ENCODE results near the gene SYNGAP1. TPM values are rescaled to one million over a fixed set of nuclear protein-coding genes. Genes with fewer than 3 reads are reported as not detected.

The SYNGAP1 gene
- total RNA-seq, 1 donor from 2014 or later = 4.8 TPM

DNA sequence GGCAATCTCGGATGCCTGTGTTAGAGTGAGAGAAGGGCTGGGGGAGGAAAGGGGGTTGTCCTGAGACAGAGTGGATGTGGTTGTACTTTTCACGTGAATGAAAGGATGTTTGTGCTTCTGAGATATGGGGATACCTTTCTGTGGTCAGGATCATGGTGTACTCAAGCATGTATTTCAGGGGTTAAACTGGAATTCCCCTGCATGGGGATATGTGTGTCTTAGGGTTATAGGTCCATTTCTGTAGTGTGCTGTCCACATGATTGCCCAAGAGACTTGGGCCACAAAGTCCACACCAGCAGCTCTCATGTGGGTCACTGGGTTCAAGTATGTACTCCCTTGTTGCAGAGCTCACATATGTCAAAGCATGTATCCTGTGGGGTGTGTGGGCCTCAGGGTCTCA is 10.5 kb downstream of the SYNGAP1 start:
- ATAC-seq (ENCODE audit: poor library complexity) (no peak), DNase-seq (no peak)
- intact Hi-C loops (cut with DNase I) = no loop called here

GRCh38 chr6:33430991-33431879 is 11.4 kb downstream of the SYNGAP1 start:
- intact Hi-C loops (cut with DNase I) = no loop called here
- no peak for ATAC-seq (ENCODE audit: poor library complexity)
- peak; percentile 68 for DNase-seq

- DNase-seq = no peak
- intact Hi-C loops (cut with DNase I) = no loop called here
- no peak for ATAC-seq (ENCODE audit: poor library complexity)
Measured at GRCh38 chr6:33431880-33432541, 12.1 kb downstream of the SYNGAP1 start.

DNA sequence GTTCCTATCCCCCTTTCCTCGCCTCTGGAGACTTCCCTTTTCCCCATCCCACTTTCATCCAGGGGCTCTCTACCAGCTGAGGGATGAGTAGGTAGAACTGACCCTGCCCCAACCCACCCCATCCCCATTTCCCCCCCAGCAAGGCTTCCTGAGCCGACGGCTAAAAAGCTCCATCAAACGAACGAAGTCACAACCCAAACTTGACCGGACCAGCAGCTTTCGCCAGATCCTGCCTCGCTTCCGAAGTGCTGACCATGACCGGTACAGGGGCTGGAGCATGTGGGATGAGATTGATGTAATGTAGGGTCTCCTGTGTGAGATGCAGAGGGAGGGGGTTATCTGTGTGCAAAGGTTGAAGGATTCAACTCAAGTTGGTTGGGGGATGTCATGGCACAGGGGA is 12.7 kb downstream of the SYNGAP1 start:
- intact Hi-C loops (cut with DNase I) = no loop called here
- no peak for ATAC-seq (ENCODE audit: poor library complexity)
- no peak for DNase-seq

GRCh38 chr6:33433001-33433543 is 13.2 kb downstream of the SYNGAP1 start:
- DNase-seq = no peak
- ATAC-seq (ENCODE audit: poor library complexity) = no peak

DNA sequence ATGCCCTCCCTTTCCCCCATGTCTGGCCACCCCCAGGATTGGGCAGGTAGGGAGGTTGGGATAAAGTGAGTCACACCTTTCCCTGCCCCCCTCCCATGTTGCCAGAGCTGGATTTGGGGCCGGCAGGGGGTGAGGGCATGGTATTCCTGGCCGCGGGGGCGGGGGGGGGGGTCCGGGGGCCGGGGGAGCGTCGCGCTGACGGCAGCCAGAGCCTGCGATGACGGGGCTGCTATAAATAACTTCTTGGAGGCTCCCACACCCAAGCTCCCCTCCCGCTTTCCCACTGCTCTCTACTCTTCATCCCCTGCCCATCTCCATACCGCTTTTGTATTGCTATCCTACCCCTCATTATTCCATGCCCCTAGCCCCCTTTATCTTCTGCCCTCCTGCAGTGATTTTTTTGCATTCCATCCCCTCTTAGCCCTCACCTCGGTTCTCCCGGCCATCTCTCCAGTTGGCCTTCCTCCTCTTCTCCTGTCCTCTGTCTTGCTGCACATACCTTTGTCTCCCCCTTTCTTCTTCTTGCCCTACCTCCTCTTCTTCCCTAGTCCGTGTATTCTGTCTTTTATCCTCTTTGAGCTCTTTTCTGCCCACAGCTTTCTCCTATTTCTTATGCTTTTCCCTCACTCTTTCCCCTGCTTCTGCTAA is 13.8 kb downstream of the SYNGAP1 start:
- intact Hi-C loops (cut with DNase I) = no loop called here
- ATAC-seq (ENCODE audit: poor library complexity) (peak; percentile 71), DNase-seq (no peak)

More at GRCh38 chr6:33433001-33433543, 13.2 kb downstream of the SYNGAP1 start:
- intact Hi-C loops (cut with DNase I) = no loop called here

DNA sequence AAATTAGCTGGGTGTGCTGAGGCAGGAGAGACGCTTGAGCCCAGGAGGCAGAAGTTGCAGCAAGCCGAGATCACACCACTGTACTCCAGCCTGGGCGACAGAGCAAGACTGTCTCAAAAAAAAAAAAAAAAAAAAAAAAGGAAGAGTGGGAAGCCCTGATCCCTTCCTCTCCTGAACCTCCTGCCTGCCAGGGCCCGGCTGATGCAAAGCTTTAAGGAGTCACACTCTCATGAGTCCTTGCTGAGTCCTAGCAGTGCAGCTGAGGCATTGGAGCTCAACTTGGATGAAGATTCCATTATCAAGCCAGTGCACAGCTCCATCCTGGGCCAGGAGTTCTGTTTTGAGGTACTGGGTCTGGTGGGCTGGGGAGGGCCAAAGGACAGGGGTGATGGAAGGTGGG is 15.1 kb downstream of the SYNGAP1 start:
- intact Hi-C loops (cut with DNase I) = no loop called here
- DNase-seq = no peak
- ATAC-seq (ENCODE audit: poor library complexity) = no peak

DNA sequence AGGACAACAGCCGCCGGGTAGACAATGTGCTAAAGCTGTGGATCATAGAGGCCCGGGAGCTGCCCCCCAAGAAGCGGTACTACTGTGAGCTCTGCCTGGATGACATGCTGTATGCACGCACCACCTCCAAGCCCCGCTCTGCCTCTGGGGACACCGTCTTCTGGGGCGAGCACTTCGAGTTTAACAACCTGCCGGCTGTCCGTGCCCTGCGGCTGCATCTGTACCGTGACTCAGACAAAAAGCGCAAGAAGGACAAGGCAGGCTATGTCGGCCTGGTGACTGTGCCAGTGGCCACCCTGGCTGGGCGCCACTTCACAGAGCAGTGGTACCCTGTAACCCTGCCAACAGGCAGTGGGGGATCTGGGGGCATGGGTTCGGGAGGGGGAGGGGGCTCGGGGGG is 17.8 kb downstream of the SYNGAP1 start:
- intact Hi-C loops (cut with DNase I) = no loop called here
- ATAC-seq (ENCODE audit: poor library complexity) = no peak
- DNase-seq = no peak

- no peak for DNase-seq
- intact Hi-C loops (cut with DNase I) = no loop called here
- ATAC-seq (ENCODE audit: poor library complexity) = no peak
Measured at GRCh38 chr6:33438978-33439594, 19.2 kb downstream of the SYNGAP1 start.

GRCh38 chr6:33439956-33440648 is 20.2 kb downstream of the SYNGAP1 start:
- intact Hi-C loops (cut with DNase I) = no loop called here
- DNase-seq (no peak), ATAC-seq (ENCODE audit: poor library complexity) (no peak)

GRCh38 chr6:33440649-33441309 is 20.9 kb downstream of the SYNGAP1 start:
- intact Hi-C loops (cut with DNase I) = no loop called here
- DNase-seq (no peak), ATAC-seq (ENCODE audit: poor library complexity) (no peak)

DNA sequence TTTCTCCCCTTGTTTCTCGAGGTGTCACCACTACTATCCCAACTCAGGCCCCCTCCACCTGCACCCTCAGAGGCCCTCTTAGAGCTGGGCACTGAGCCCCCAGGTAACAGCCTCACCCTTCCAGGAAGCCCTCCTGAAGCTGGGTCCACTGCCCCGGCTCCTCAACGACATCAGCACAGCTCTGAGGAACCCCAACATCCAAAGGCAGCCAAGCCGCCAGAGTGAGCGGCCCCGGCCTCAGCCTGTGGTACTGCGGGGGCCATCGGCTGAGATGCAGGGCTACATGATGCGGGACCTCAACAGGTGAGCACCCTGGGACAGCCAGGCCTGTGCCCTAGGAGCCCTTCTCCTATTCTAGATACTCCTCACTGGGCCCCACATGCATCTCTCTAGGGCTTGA is 21.6 kb downstream of the SYNGAP1 start:
- intact Hi-C loops (cut with DNase I) = no loop called here
- no peak for DNase-seq
- no peak for ATAC-seq (ENCODE audit: poor library complexity)

DNA sequence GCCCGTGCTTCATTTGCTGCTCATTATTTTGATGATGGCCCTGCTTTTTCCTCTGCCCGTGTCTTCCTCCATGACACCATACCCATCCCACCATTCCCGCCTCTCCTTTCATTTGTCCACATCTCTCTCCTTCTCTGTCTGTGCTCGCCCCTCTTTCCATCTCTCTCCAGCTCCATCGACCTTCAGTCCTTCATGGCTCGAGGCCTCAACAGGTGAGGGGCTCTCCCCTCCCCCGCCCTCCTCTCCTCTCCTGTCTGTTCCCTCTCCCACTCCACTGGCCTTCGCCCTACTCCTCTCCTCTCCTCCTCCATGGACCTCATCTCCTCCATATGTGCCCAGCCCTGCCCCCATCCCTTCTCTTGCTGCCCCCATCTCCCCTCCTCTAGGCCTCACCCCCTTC is 22.4 kb downstream of the SYNGAP1 start:
- ATAC-seq (ENCODE audit: poor library complexity) (no peak), DNase-seq (no peak)
- intact Hi-C loops (cut with DNase I) = no loop called here

DNA sequence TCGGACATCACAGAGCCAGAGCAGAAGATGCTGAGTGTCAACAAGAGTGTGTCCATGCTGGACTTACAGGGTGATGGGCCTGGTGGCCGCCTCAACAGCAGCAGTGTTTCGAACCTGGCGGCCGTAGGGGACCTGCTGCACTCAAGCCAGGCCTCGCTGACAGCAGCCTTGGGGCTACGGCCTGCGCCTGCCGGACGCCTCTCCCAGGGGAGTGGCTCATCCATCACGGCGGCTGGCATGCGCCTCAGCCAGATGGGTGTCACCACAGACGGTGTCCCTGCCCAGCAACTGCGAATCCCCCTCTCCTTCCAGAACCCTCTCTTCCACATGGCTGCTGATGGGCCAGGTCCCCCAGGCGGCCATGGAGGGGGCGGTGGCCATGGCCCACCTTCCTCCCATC is 23.2 kb downstream of the SYNGAP1 start:
- DNase-seq (no peak), ATAC-seq (ENCODE audit: poor library complexity) (no peak)
- intact Hi-C loops (cut with DNase I) = no loop called here

GRCh38 chr6:33443619-33444504 is 24.0 kb downstream of the SYNGAP1 start:
- no peak for ATAC-seq (ENCODE audit: poor library complexity)
- no peak for DNase-seq
- intact Hi-C loops (cut with DNase I) = no loop called here

GRCh38 chr6:33445119-33445603 is 25.3 kb downstream of the SYNGAP1 start:
- no peak for DNase-seq
- ATAC-seq (ENCODE audit: poor library complexity) = no peak
- intact Hi-C loops (cut with DNase I) = no loop called here

DNA sequence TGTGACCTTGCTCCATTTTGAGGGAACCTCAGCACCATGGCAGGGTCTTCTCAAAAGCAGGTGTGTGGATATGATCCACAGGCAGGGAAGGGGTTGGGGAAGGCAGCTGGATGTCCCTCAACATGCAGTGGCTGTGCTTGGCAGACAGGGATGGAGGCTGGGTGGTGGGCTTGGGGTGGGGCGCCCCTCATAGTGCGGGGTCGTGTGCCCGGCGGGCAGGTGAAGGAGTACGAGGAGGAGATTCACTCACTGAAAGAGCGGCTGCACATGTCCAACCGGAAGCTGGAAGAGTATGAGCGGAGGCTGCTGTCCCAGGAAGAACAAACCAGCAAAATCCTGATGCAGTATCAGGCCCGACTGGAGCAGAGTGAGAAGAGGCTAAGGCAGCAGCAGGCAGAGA is 26.5 kb downstream of the SYNGAP1 start:
- ATAC-seq (ENCODE audit: poor library complexity) (no peak), DNase-seq (no peak)
- intact Hi-C loops (cut with DNase I) = no loop called here
